SK-N-SH treated with all-trans-retinoic acid at 6 μM for 48 hours (cell line): Measurements from ENCODE around the gene OSBPL9.

Experiments used
- ATAC-seq: fragments of 200-7000 bp; cut with Tn5 transposase; 3 replicates; pipeline ENCODE4 v1.9.1; 2020; ENCODE audit warnings: mild to moderate bottlenecking, moderate library complexity
- ARNTL ChIP-seq: fragments of 450-650 bp; formaldehyde crosslinking; IDR thresholded peaks from 2 replicates; pipeline ENCODE4 v1.5.0; 2020; ENCODE audit warnings: low read depth, mild to moderate bottlenecking, moderate library complexity, borderline replicate concordance
- BACH2 ChIP-seq: fragments of 250-450 bp; sonication (Bioruptor Pico); IDR thresholded peaks from 2 replicates; pipeline ENCODE4 v1.9.0; 2021; ENCODE audit warnings: mild to moderate bottlenecking, borderline replicate concordance
- CSDC2 ChIP-seq: fragments of 250-450 bp; sonication (Bioruptor Pico); IDR thresholded peaks from 2 replicates; pipeline ENCODE4 v1.5.0; 2020; ENCODE audit warnings: mild to moderate bottlenecking, moderate library complexity
- ESRRG ChIP-seq: fragments of 250-450 bp; sonication (Bioruptor Pico); IDR thresholded peaks from 2 replicates; pipeline ENCODE4 v1.6.1; 2021; ENCODE audit warnings: mild to moderate bottlenecking
- GLIS3 ChIP-seq: fragments of 250-450 bp; sonication (Bioruptor Pico); IDR thresholded peaks from 2 replicates; pipeline ENCODE4 v1.5.0; 2020; ENCODE audit warnings: mild to moderate bottlenecking, moderate library complexity
- ISL1 ChIP-seq: fragments of 250-450 bp; sonication (Bioruptor Pico); IDR thresholded peaks from 2 replicates; pipeline ENCODE4 v2.1.2; 2022; ENCODE audit warnings: mild to moderate bottlenecking, moderate library complexity
- OSR1 ChIP-seq: fragments of 250-450 bp; sonication (Bioruptor Pico); IDR thresholded peaks from 2 replicates; pipeline ENCODE4 v1.8.0; 2022; ENCODE audit warnings: moderate library complexity, mild to moderate bottlenecking, inconsistent platforms
- PPARA ChIP-seq: fragments of 250-450 bp; sonication (Bioruptor Pico); IDR thresholded peaks from 2 replicates; pipeline ENCODE4 v1.5.0; 2020; ENCODE audit warnings: mild to moderate bottlenecking, borderline replicate concordance
- RARB ChIP-seq: fragments of 250-450 bp; sonication (Bioruptor Pico); IDR thresholded peaks from 2 replicates; pipeline ENCODE4 v1.8.0; 2021; ENCODE audit warnings: mild to moderate bottlenecking, moderate library complexity
- SNAI2 ChIP-seq: fragments of 250-450 bp; sonication (Bioruptor Pico); IDR thresholded peaks from 2 replicates; pipeline ENCODE4 v1.5.0; 2020; ENCODE audit warnings: mild to moderate bottlenecking, moderate library complexity
- TCF4 ChIP-seq: fragments of 250-450 bp; sonication (Bioruptor Pico); IDR thresholded peaks from 2 replicates; pipeline ENCODE4 v1.8.0; 2021; ENCODE audit warnings: mild to moderate bottlenecking, moderate library complexity, borderline replicate concordance
- ZC3H10 ChIP-seq: fragments of 250-450 bp; sonication (Bioruptor Pico); IDR thresholded peaks from 2 replicates; pipeline ENCODE4 v1.5.1; 2021; ENCODE audit warnings: mild to moderate bottlenecking, moderate library complexity
- ZFP3 ChIP-seq: fragments of 250-450 bp; sonication (Bioruptor Pico); IDR thresholded peaks from 2 replicates; pipeline ENCODE4 v1.5.0; 2020; ENCODE audit warnings: mild to moderate bottlenecking, moderate library complexity
- ZNF565 ChIP-seq: fragments of 450-650 bp; formaldehyde crosslinking; conservative IDR thresholded peaks from 2 replicates; pipeline ENCODE4 v1.5.0; 2020; ENCODE audit warnings: low read depth, mild to moderate bottlenecking, moderate library complexity
- ZNF70 ChIP-seq: fragments of 450-650 bp; formaldehyde crosslinking; IDR thresholded peaks from 2 replicates; pipeline ENCODE4 v1.5.0; 2020; ENCODE audit warnings: mild to moderate bottlenecking, moderate library complexity
- ZNF8 ChIP-seq: fragments of 450-650 bp; formaldehyde crosslinking; IDR thresholded peaks from 2 replicates; pipeline ENCODE4 v1.5.0; 2020; ENCODE audit warnings: mild to moderate bottlenecking, moderate library complexity
- TF ChIP-seq, protein P1 (sequence below): fragments of 250-450 bp; sonication (Bioruptor Pico); IDR thresholded peaks from 2 replicates; pipeline ENCODE4 v1.8.0; 2021; ENCODE audit warnings: low read depth, mild to moderate bottlenecking, moderate library complexity, borderline replicate concordance
- TF ChIP-seq, protein P2 (sequence below): fragments of 250-450 bp; sonication (Bioruptor Pico); IDR thresholded peaks from 2 replicates; pipeline ENCODE4 v1.5.1; 2021; ENCODE audit warnings: mild to moderate bottlenecking, moderate library complexity
- TF ChIP-seq, protein P3 (sequence below): fragments of 250-450 bp; sonication (Bioruptor Pico); IDR thresholded peaks from 2 replicates; pipeline ENCODE4 v1.5.1; 2020; ENCODE audit warnings: low read depth, mild to moderate bottlenecking, moderate library complexity
- TF ChIP-seq, protein P4 (sequence below): fragments of 250-450 bp; sonication (Bioruptor Pico); IDR thresholded peaks from 2 replicates; pipeline ENCODE4 v1.5.0; 2020; ENCODE audit warnings: mild to moderate bottlenecking, moderate library complexity
- TF ChIP-seq, protein P5 (sequence below): fragments of 250-450 bp; sonication (Bioruptor Pico); IDR thresholded peaks from 2 replicates; pipeline ENCODE4 v1.8.0; 2020; ENCODE audit warnings: mild to moderate bottlenecking, moderate library complexity, borderline replicate concordance

OSBPL9 gene

DNA sequence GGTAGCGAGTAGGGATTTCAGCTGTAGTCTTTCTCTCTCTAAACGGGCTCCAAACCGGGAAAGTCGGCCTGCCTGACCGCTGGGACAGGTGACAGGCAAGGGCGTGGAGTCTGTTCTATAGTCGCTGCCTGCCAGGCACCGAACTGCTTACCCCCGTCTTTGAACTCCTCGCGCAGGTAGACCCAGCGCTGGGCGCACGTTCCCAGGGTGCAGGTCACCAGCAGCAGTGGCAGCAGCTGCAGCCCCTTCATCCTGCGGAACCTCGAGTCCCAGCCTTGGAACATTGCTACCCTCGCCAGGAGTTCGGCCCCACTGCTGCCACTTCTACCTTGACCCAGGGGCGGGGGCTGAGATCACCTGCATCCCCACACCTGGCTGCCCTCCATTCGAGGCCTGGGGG is 22.2 kb upstream of the OSBPL9 start:
- TF ChIP-seq, protein P1, sequence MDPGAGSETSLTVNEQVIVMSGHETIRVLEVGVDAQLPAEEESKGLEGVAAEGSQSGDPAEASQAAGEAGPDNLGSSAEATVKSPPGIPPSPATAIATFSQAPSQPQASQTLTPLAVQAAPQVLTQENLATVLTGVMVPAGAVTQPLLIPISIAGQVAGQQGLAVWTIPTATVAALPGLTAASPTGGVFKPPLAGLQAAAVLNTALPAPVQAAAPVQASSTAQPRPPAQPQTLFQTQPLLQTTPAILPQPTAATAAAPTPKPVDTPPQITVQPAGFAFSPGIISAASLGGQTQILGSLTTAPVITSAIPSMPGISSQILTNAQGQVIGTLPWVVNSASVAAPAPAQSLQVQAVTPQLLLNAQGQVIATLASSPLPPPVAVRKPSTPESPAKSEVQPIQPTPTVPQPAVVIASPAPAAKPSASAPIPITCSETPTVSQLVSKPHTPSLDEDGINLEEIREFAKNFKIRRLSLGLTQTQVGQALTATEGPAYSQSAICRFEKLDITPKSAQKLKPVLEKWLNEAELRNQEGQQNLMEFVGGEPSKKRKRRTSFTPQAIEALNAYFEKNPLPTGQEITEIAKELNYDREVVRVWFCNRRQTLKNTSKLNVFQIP (CRISPR knock-in tag): no peak
- no peak for TF ChIP-seq ZNF8
- TF ChIP-seq SNAI2 (CRISPR knock-in tag): no peak
- TF ChIP-seq ZNF70 (CRISPR knock-in tag): no peak
- TF ChIP-seq RARB (CRISPR knock-in tag): no peak
- no peak for TF ChIP-seq BACH2 (CRISPR knock-in tag)
- no peak for TF ChIP-seq OSR1
- ATAC-seq: no peak

DNA sequence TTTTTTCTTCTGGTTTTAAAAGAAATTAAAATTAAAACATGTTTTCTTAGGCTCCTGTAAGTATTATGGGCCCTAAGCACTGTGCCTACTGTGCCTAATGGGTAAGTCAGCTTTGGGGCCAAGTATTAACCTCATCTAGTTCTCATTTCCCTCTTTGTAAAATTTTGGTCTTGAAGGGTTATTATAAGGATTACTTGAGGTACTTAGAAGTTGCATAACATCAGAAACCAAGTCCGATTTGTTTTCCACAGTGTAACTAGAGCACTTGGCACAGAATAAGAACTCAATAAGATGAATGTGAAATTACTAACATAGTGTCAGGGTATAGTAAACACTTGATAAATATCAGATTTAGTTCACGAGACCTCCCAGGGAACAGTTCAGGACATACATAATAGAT is 16.4 kb upstream of the OSBPL9 start:
- no peak for ATAC-seq
- no peak for TF ChIP-seq ESRRG (CRISPR knock-in tag)
- TF ChIP-seq ZC3H10 (CRISPR knock-in tag): no peak
- TF ChIP-seq, protein P1 (CRISPR knock-in tag): no peak
- no peak for TF ChIP-seq ZNF8
- TF ChIP-seq, protein P2, sequence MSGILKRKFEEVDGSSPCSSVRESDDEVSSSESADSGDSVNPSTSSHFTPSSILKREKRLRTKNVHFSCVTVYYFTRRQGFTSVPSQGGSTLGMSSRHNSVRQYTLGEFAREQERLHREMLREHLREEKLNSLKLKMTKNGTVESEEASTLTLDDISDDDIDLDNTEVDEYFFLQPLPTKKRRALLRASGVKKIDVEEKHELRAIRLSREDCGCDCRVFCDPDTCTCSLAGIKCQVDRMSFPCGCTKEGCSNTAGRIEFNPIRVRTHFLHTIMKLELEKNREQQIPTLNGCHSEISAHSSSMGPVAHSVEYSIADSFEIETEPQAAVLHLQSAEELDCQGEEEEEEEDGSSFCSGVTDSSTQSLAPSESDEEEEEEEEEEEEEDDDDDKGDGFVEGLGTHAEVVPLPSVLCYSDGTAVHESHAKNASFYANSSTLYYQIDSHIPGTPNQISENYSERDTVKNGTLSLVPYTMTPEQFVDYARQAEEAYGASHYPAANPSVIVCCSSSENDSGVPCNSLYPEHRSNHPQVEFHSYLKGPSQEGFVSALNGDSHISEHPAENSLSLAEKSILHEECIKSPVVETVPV (CRISPR knock-in tag): no peak
- no peak for TF ChIP-seq TCF4
- TF ChIP-seq RARB (CRISPR knock-in tag): no peak
- TF ChIP-seq ZNF565 (CRISPR knock-in tag): no peak
- no peak for TF ChIP-seq ZFP3 (CRISPR knock-in tag)
- TF ChIP-seq ISL1 (CRISPR knock-in tag): no peak
- TF ChIP-seq PPARA (CRISPR knock-in tag): no peak
- no peak for TF ChIP-seq CSDC2
- TF ChIP-seq, protein P3, sequence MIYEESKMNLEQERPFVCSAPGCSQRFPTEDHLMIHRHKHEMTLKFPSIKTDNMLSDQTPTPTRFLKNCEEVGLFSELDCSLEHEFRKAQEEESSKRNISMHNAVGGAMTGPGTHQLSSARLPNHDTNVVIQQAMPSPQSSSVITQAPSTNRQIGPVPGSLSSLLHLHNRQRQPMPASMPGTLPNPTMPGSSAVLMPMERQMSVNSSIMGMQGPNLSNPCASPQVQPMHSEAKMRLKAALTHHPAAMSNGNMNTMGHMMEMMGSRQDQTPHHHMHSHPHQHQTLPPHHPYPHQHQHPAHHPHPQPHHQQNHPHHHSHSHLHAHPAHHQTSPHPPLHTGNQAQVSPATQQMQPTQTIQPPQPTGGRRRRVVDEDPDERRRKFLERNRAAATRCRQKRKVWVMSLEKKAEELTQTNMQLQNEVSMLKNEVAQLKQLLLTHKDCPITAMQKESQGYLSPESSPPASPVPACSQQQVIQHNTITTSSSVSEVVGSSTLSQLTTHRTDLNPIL: no peak
- TF ChIP-seq, protein P4, sequence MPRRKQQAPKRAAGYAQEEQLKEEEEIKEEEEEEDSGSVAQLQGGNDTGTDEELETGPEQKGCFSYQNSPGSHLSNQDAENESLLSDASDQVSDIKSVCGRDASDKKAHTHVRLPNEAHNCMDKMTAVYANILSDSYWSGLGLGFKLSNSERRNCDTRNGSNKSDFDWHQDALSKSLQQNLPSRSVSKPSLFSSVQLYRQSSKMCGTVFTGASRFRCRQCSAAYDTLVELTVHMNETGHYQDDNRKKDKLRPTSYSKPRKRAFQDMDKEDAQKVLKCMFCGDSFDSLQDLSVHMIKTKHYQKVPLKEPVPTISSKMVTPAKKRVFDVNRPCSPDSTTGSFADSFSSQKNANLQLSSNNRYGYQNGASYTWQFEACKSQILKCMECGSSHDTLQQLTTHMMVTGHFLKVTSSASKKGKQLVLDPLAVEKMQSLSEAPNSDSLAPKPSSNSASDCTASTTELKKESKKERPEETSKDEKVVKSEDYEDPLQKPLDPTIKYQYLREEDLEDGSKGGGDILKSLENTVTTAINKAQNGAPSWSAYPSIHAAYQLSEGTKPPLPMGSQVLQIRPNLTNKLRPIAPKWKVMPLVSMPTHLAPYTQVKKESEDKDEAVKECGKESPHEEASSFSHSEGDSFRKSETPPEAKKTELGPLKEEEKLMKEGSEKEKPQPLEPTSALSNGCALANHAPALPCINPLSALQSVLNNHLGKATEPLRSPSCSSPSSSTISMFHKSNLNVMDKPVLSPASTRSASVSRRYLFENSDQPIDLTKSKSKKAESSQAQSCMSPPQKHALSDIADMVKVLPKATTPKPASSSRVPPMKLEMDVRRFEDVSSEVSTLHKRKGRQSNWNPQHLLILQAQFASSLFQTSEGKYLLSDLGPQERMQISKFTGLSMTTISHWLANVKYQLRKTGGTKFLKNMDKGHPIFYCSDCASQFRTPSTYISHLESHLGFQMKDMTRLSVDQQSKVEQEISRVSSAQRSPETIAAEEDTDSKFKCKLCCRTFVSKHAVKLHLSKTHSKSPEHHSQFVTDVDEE: no peak
- no peak for TF ChIP-seq ZNF70 (CRISPR knock-in tag)
- TF ChIP-seq SNAI2 (CRISPR knock-in tag): no peak
- TF ChIP-seq, protein P5, sequence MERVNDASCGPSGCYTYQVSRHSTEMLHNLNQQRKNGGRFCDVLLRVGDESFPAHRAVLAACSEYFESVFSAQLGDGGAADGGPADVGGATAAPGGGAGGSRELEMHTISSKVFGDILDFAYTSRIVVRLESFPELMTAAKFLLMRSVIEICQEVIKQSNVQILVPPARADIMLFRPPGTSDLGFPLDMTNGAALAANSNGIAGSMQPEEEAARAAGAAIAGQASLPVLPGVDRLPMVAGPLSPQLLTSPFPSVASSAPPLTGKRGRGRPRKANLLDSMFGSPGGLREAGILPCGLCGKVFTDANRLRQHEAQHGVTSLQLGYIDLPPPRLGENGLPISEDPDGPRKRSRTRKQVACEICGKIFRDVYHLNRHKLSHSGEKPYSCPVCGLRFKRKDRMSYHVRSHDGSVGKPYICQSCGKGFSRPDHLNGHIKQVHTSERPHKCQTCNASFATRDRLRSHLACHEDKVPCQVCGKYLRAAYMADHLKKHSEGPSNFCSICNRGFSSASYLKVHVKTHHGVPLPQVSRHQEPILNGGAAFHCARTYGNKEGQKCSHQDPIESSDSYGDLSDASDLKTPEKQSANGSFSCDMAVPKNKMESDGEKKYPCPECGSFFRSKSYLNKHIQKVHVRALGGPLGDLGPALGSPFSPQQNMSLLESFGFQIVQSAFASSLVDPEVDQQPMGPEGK (CRISPR knock-in tag): no peak

DNA sequence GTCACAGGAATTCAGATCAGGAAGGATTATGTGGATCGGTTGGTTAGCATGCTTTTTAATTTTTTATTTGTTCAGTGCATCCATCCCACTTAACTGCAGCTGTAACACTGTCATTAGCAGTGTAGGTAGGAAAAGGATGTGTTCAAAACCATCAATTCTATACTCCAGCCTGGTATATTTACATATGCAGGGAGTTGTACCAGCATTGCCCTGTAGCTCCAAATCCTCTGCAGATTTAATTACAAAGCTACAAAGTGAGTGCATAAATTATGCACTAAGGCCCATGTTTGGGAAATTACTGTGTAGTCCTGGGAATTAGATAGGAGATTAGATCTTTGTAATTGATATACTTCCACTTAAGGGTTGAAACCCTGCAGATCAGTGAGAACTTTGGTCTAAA is 15.9 kb upstream of the OSBPL9 start:
- no peak for ATAC-seq
- TF ChIP-seq TCF4: no peak
- no peak for TF ChIP-seq SNAI2 (CRISPR knock-in tag)
- TF ChIP-seq ZNF8: no peak
- TF ChIP-seq, protein P2 (CRISPR knock-in tag): no peak
- no peak for TF ChIP-seq ZNF565 (CRISPR knock-in tag)
- no peak for TF ChIP-seq GLIS3
- TF ChIP-seq, protein P5 (CRISPR knock-in tag): no peak
- TF ChIP-seq PPARA (CRISPR knock-in tag): no peak
- no peak for TF ChIP-seq ARNTL (CRISPR knock-in tag)
- no peak for TF ChIP-seq ZNF70 (CRISPR knock-in tag)
- TF ChIP-seq, protein P1 (CRISPR knock-in tag): no peak
- TF ChIP-seq ZC3H10 (CRISPR knock-in tag): no peak
- TF ChIP-seq ISL1 (CRISPR knock-in tag): no peak
- TF ChIP-seq CSDC2: no peak
